SK-N-SH (cell line): ENCODE results near the gene PSMA1. TPM values are rescaled to one million over a fixed set of nuclear protein-coding genes. Genes with fewer than 3 reads are reported as not detected.

Experiments used
- CTCF ChIA-PET: fragments of 300-600, 350-600 bp; formaldehyde crosslinking; extraction: SDS; loops from one replicate; lab custom pipeline; 2021; lab: Yijun Ruan, JAX
- POLR2A ChIA-PET: fragments of 350-600 bp; sonication (Branson Sonifier 250); formaldehyde crosslinking; extraction: SDS; loops from one replicate; lab custom pipeline; 2020; ENCODE audit warnings: antibody characterized with exemption, inconsistent platforms; lab: Yijun Ruan, JAX
- DNase-seq: peaks from one replicate; pipeline ENCODE4 v3.0.0; 2012
- H2AFZ ChIP-seq: fragments of 200-600 bp; sonication (generic); 2 replicates; pipeline ENCODE4 v1.8.1; 2016; ENCODE audit warnings: antibody characterized with exemption, mild to moderate bottlenecking, low read depth
- H3F3A ChIP-seq: fragments of 200-600 bp; sonication (generic); replicated peaks from 2 replicates; pipeline ENCODE3; 2016; ENCODE audit warnings: antibody characterized with exemption, mild to moderate bottlenecking; ENCODE audit not compliant: insufficient read depth
- H3K27ac ChIP-seq, 2 experiments: fragments of 200-500 bp in 1 of 2; fragments of 200-600 bp in 1 of 2; sonication (Bioruptor generic) in 1 of 2; sonication (generic), shearing (Covaris generic) in 1 of 2; 2 replicates each; pipeline versions ENCODE4 v1.5.1 to v1.6.1; 2014 to 2016; ENCODE audit warnings: low read depth in 2 of 2, inconsistent platforms in 1 of 2, low read length in 1 of 2, mild to moderate bottlenecking in 1 of 2, mixed read lengths in 1 of 2
- H3K27me3 ChIP-seq: fragments of 200-600 bp; sonication (generic), shearing (Covaris generic); 2 replicates; pipeline ENCODE4 v1.6.1; 2016; ENCODE audit warnings: mixed run types; ENCODE audit not compliant: insufficient read depth
- H3K36me3 ChIP-seq, 2 experiments: fragments of 200-500 bp in 1 of 2; fragments of 200-600 bp in 1 of 2; sonication (Bioruptor generic) in 1 of 2; sonication (generic) in 1 of 2; replicated peaks in 1 of 2; 2 replicates each; pipeline versions ENCODE3 to v1.5.1; 2014 to 2016; ENCODE audit warnings: low read length in 1 of 2, mild to moderate bottlenecking in 1 of 2; ENCODE audit not compliant: insufficient read depth in 2 of 2, control insufficient read depth in 1 of 2
- H3K4me1 ChIP-seq, 2 experiments: fragments of 200-500 bp in 1 of 2; fragments of 200-600 bp in 1 of 2; sonication (Bioruptor generic) in 1 of 2; sonication (generic), shearing (Covaris generic) in 1 of 2; 2 replicates each; pipeline versions ENCODE4 v1.5.1 to v1.6.1; 2014 to 2016; ENCODE audit warnings: low read depth in 1 of 2, low read length in 1 of 2, mixed run types in 1 of 2; ENCODE audit not compliant: insufficient read depth in 2 of 2, control insufficient read depth in 1 of 2
- H3K4me2 ChIP-seq: fragments of 200-600 bp; sonication (generic), shearing (Covaris generic); 2 replicates; pipeline ENCODE4 v1.6.1; 2017; ENCODE audit warnings: mixed run types
- H3K4me3 ChIP-seq, 2 experiments: fragments of 200-500 bp in 1 of 2; fragments of 200-600 bp in 1 of 2; sonication (Bioruptor generic) in 1 of 2; sonication (generic), shearing (Covaris generic) in 1 of 2; 2 replicates each; pipeline versions ENCODE4 v1.5.1 to v1.8.1; 2014 to 2016; ENCODE audit warnings: low read depth in 2 of 2, inconsistent platforms in 1 of 2, low read length in 1 of 2, mild to moderate bottlenecking in 1 of 2, mixed read lengths in 1 of 2, moderate library complexity in 1 of 2
- H3K79me2 ChIP-seq: fragments of 200-600 bp; sonication (generic); 2 replicates; pipeline ENCODE4 v1.8.1; 2017; ENCODE audit warnings: mild to moderate bottlenecking; ENCODE audit not compliant: insufficient read depth
- H3K9ac ChIP-seq: fragments of 200-600 bp; sonication (generic); 2 replicates; pipeline ENCODE4 v1.6.1; 2017; ENCODE audit warnings: mixed run types
- H3K9me2 ChIP-seq: fragments of 200-600 bp; sonication (generic); 2 replicates; pipeline ENCODE4 v1.6.1; 2017; ENCODE audit warnings: mixed run types
- H3K9me3 ChIP-seq: fragments of 200-600 bp; sonication (generic); 2 replicates; pipeline ENCODE4 v1.6.1; 2017; ENCODE audit warnings: mixed run types, mild to moderate bottlenecking, moderate library complexity
- H4K20me1 ChIP-seq: fragments of 200-600 bp; sonication (generic); 2 replicates; pipeline ENCODE4 v1.6.1; 2017; ENCODE audit warnings: mild to moderate bottlenecking, mixed run types; ENCODE audit not compliant: insufficient read depth
- CTCF ChIP-seq: fragments of 200-600 bp; sonication (generic); IDR thresholded peaks from 2 replicates; pipeline ENCODE4 v1.6.1; 2017; ENCODE audit warnings: antibody characterized with exemption, mild to moderate bottlenecking, moderate library complexity
- ELF1 ChIP-seq: IDR thresholded peaks from 2 replicates; pipeline ENCODE4 v1.4.0; 2012
- EP300 ChIP-seq, 2 experiments: IDR thresholded peaks; 2 replicates each; pipeline versions ENCODE4 v1.4.0 to v1.6.1; 2012; ENCODE audit warnings: borderline replicate concordance in 1 of 2, low read depth in 1 of 2, low read length in 1 of 2
- EZH2phosphoT487 ChIP-seq: fragments of 200-600 bp; sonication (generic); IDR thresholded peaks from 2 replicates; pipeline ENCODE4 v1.6.1; 2017; ENCODE audit warnings: low read depth, mixed run types, mild to moderate bottlenecking, antibody characterized with exemption, moderate library complexity, borderline replicate concordance
- FOSL2 ChIP-seq: IDR thresholded peaks from 2 replicates; pipeline ENCODE4 v1.4.0; 2012; ENCODE audit warnings: low read depth, mild to moderate bottlenecking, moderate library complexity, borderline replicate concordance
- FOXJ3 ChIP-seq: sonication (generic); formaldehyde crosslinking; IDR thresholded peaks from 2 replicates; pipeline ENCODE4 v1.5.1; 2020; ENCODE audit warnings: mild to moderate bottlenecking, missing genetic modification reagents
- GATA2 ChIP-seq: sonication (generic); formaldehyde crosslinking; IDR thresholded peaks from 2 replicates; pipeline ENCODE4 v1.5.0; 2020; ENCODE audit warnings: mild to moderate bottlenecking, missing genetic modification reagents
- MAX ChIP-seq: IDR thresholded peaks from 2 replicates; pipeline ENCODE4 v1.4.0; 2012; ENCODE audit warnings: low read depth
- MEF2A ChIP-seq: IDR thresholded peaks from 2 replicates; pipeline ENCODE4 v1.4.0; 2012; ENCODE audit warnings: low read depth, borderline replicate concordance
- NFIC ChIP-seq: IDR thresholded peaks from 2 replicates; pipeline ENCODE4 v1.4.0; 2012; ENCODE audit warnings: borderline replicate concordance
- PBX3 ChIP-seq: IDR thresholded peaks from 2 replicates; pipeline ENCODE4; 2012
- RFX5 ChIP-seq: IDR thresholded peaks from 2 replicates; pipeline ENCODE4 v1.6.1; 2012; ENCODE audit warnings: mild to moderate bottlenecking, improper control_type of control experiment, low read length
- TCF12 ChIP-seq: IDR thresholded peaks from 2 replicates; pipeline ENCODE4 v1.4.0; 2012
- USF2 ChIP-seq: fragments of 150-350 bp; IDR thresholded peaks from 2 replicates; pipeline ENCODE4 v1.6.1; 2017; ENCODE audit warnings: antibody characterized with exemption, low read length, low read depth, borderline replicate concordance
- WGBS: methylation state at CpG from one replicate; pipeline ENCODE4 v1.1.6; 2017; ENCODE audit warnings: low lambda C conversion rate; 5-methylcytosine and 5-hydroxymethylcytosine counted together
- polyA plus RNA-seq, 3 experiments: library from polyadenylated mRNA; depleted of rRNA; stranded (reverse); fragments of >200 nt; gene quantifications; 2 replicates each; pipeline ENCODE4 v1.2.3, GENCODE V29; 2012
- TF ChIP-seq, protein P1 (sequence below): IDR thresholded peaks from 2 replicates; pipeline ENCODE4 v1.4.0; 2012; ENCODE audit warnings: low read depth, borderline replicate concordance

The PSMA1 gene
- polyA plus RNA-seq, 1 of the 3 experiments (the other 2 are of a cell fraction): 166 TPM

- H3K27me3 ChIP-seq: no peaks in the 10 kb centered on the region
- no peaks in the 10 kb centered on the region for H3K79me2 ChIP-seq
- no peaks in the 10 kb centered on the region for H3K9me2 ChIP-seq
- ChIA-PET CTCF (interaction anchor here (1.0 kb wide), 3 partner anchors 10 to 509 kb away, joined by 3 to 5 read pairs (median 3); no protein-coding TSS in a partner anchor), POLR2A (no interaction called here)
- no peak overlapping the region for H3K27ac ChIP-seq
- H3K36me3 ChIP-seq: no peaks in the 10 kb centered on the region
- no peak overlapping the region for H3K9ac ChIP-seq
- H4K20me1 ChIP-seq: no peaks in the 10 kb centered on the region
- no peak overlapping the region for H3K4me2 ChIP-seq
- TF ChIP-seq EP300 (IDR thresholded peaks at IDR 0.05; ENCODE audit: borderline replicate concordance in 1 of 2, low read depth in 1 of 2, low read length in 1 of 2) (no peak), PBX3 (no peak), RFX5 (no peak), ELF1 (no peak), FOXJ3 (CRISPR knock-in tag) (no peak), TCF12 (no peak)
- no peak overlapping the region for H3K4me3 ChIP-seq
- no peak overlapping the region for H2AFZ ChIP-seq
- H3K9me3 ChIP-seq: no peaks in the 10 kb centered on the region
- H3F3A ChIP-seq: no peaks in the 10 kb centered on the region
- DNase-seq: no peak
- WGBS: 67% methylated on average over 2 of the region's 2 CpGs
- H3K4me1 ChIP-seq: peaks cover 0 to 5% of the 10 kb centered on the region in 2 experiments; a peak in 1 of 4 replicates
These were observed 45.7 kb upstream of the PSMA1 start for GRCh38 chr11:14565845-14566244.

DNA sequence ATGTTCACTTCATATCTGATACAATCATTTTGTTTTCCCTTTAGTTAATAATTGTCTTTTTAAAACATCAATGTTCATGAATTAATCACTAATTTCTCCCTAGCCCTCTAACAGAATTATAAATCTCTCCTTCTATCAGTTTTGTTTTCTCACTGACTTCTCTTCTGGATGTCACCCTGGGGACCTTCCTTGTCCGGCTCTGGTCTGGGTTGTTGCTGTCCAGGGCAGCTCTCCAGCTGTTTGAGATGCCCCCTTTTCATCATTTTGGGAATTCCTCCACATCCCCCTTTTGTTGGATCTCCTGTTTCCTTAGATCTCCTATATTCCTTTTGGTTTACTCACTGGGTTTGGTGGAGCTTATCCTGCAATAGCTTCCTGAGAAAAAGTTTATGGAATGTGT, 35.6 kb upstream of the PSMA1 start:
- WGBS: 63% methylated on average over 1 of the region's 1 CpG
- no peaks in the 10 kb centered on the region for H3F3A ChIP-seq
- H3K4me1 ChIP-seq: no peaks in the 10 kb centered on the region; a peak in 1 of 4 replicates
- no peak overlapping the region for H3K27ac ChIP-seq
- CTCF ChIA-PET: interaction anchor here (0.6 to 1.4 kb wide), 4 partner anchors 10 to 519 kb away, joined by 3 read pairs; no protein-coding TSS in a partner anchor
- no peak overlapping the region for H3K4me3 ChIP-seq
- TF ChIP-seq GATA2 (CRISPR knock-in tag): no peak
- no peak for TF ChIP-seq EZH2phosphoT487
- no peak for TF ChIP-seq MEF2A
- no peak for TF ChIP-seq FOSL2
- no peak for TF ChIP-seq NFIC
- no peak for TF ChIP-seq MAX
- TF ChIP-seq CTCF: no peak
- TF ChIP-seq PBX3: no peak
- TF ChIP-seq, protein P1, sequence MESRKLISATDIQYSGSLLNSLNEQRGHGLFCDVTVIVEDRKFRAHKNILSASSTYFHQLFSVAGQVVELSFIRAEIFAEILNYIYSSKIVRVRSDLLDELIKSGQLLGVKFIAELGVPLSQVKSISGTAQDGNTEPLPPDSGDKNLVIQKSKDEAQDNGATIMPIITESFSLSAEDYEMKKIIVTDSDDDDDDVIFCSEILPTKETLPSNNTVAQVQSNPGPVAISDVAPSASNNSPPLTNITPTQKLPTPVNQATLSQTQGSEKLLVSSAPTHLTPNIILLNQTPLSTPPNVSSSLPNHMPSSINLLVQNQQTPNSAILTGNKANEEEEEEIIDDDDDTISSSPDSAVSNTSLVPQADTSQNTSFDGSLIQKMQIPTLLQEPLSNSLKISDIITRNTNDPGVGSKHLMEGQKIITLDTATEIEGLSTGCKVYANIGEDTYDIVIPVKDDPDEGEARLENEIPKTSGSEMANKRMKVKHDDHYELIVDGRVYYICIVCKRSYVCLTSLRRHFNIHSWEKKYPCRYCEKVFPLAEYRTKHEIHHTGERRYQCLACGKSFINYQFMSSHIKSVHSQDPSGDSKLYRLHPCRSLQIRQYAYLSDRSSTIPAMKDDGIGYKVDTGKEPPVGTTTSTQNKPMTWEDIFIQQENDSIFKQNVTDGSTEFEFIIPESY: no peak
- no peak for TF ChIP-seq USF2
- no peak for TF ChIP-seq RFX5
- no peak overlapping the region for H3K4me2 ChIP-seq
- POLR2A ChIA-PET: no interaction called here
- no peaks in the 10 kb centered on the region for H4K20me1 ChIP-seq
- H3K9me3 ChIP-seq: no peaks in the 10 kb centered on the region
- no peak for DNase-seq
- H3K9me2 ChIP-seq: no peaks in the 10 kb centered on the region
- no peaks in the 10 kb centered on the region; the same call in 1 of the 2 replicates for H3K27me3 ChIP-seq
- H3K36me3 ChIP-seq: no peaks in the 10 kb centered on the region
- H3K9ac ChIP-seq: no peak overlapping the region
- H2AFZ ChIP-seq: no peak overlapping the region
- no peaks in the 10 kb centered on the region for H3K79me2 ChIP-seq
